Mesodermal cell (in vitro differentiated cells): ENCODE results near the gene PLXND1.
A peak's percentile ranks its signal among the peaks of the same experiment; 100 is the strongest.

Experiments used
- H3K27ac ChIP-seq: 2 replicates; pipeline ENCODE4 v1.7.0; 2013; ENCODE audit warnings: mild to moderate bottlenecking, low read depth, low read length, moderate library complexity; ENCODE audit not compliant: severe bottlenecking
- H3K36me3 ChIP-seq: 2 replicates; pipeline ENCODE4 v1.7.1; 2013; ENCODE audit warnings: mild to moderate bottlenecking, low read length, moderate library complexity; ENCODE audit not compliant: control insufficient read depth, insufficient read depth
- H3K4me1 ChIP-seq: one replicate; pipeline ENCODE4 v1.7.1; 2013; ENCODE audit warnings: mild to moderate bottlenecking, low read length; ENCODE audit not compliant: insufficient read depth, control insufficient read depth, poor library complexity, severe bottlenecking
- H3K4me3 ChIP-seq: 2 replicates; pipeline ENCODE4 v1.7.0; 2013; ENCODE audit warnings: low read length, control low read depth, mild to moderate bottlenecking; ENCODE audit not compliant: insufficient read depth, poor library complexity, severe bottlenecking; ENCODE audit errors: extremely low read depth
- H3K9me3 ChIP-seq: 2 replicates; pipeline ENCODE4 v1.7.1; 2013; ENCODE audit warnings: mild to moderate bottlenecking, low read length, moderate library complexity; ENCODE audit not compliant: control insufficient read depth
- WGBS, 2 experiments: methylation state at CpG; one replicate each; pipeline ENCODE4 v1.1.5; 2013; ENCODE audit warnings: missing lambda C conversion rate in 2 of 2; ENCODE audit not compliant: insufficient coverage in 2 of 2; 5-methylcytosine and 5-hydroxymethylcytosine counted together

Gene PLXND1

GRCh38 chr3:129592381-129593131 lies 13.9 kb downstream of the PLXND1 start:
- 15% methylated on average over 13 to 15 of the region's 26 CpGs for WGBS, 2 experiments
- Histone ChIP-seq H3K9me3 (no peaks in the 10 kb centered on the region), H3K4me3 (no peak overlapping the region), H3K27ac (peak overlapping the region; percentile 71), H3K4me1 (peaks cover 81% of the 10 kb centered on the region), H3K36me3 (peaks cover 49% of the 10 kb centered on the region)

GRCh38 chr3:129591932-129592331 lies 14.5 kb downstream of the PLXND1 start:
- Histone ChIP-seq H3K4me3 (no peak overlapping the region), H3K36me3 (peaks cover 51% of the 10 kb centered on the region), H3K9me3 (no peaks in the 10 kb centered on the region), H3K4me1 (peaks cover 76% of the 10 kb centered on the region), H3K27ac (peak overlapping the region; percentile 0)
- WGBS, 2 experiments = 44 to 68% methylated on average over 1 to 5 of the region's 8 CpGs

GRCh38 chr3:129590215-129590614 lies 16.3 kb downstream of the PLXND1 start:
- H3K4me1 ChIP-seq = peaks cover 62% of the 10 kb centered on the region
- no peak overlapping the region for H3K27ac ChIP-seq
- no peaks in the 10 kb centered on the region for H3K9me3 ChIP-seq
- 96 to 99% methylated on average over 7 of the region's 8 CpGs for WGBS, 2 experiments
- peaks cover 67% of the 10 kb centered on the region for H3K36me3 ChIP-seq
- no peak overlapping the region for H3K4me3 ChIP-seq

- H3K27ac ChIP-seq = no peak overlapping the region
- 90 to 100% methylated on average over 4 to 9 of the region's 10 CpGs for WGBS, 2 experiments
- peaks cover 41% of the 10 kb centered on the region for H3K4me1 ChIP-seq
- no peaks in the 10 kb centered on the region for H3K9me3 ChIP-seq
- peaks cover 85% of the 10 kb centered on the region for H3K36me3 ChIP-seq
- no peak overlapping the region for H3K4me3 ChIP-seq
Measured at GRCh38 chr3:129587566-129588210, 18.8 kb downstream of the PLXND1 start.

GRCh38 chr3:129586746-129587430 lies 19.6 kb downstream of the PLXND1 start:
- H3K9me3 ChIP-seq = no peaks in the 10 kb centered on the region
- peak overlapping the region; percentile 41 for H3K27ac ChIP-seq
- H3K4me3 ChIP-seq = no peak overlapping the region
- peaks cover 33% of the 10 kb centered on the region for H3K4me1 ChIP-seq
- WGBS, 2 experiments = 93 to 96% methylated on average over 16 to 17 of the region's 17 CpGs
- H3K36me3 ChIP-seq = peaks cover 93% of the 10 kb centered on the region

- 98% methylated on average over 20 to 26 of the region's 27 CpGs for WGBS, 2 experiments
- Histone ChIP-seq H3K4me3 (no peak overlapping the region), H3K27ac (no peak overlapping the region), H3K9me3 (no peaks in the 10 kb centered on the region), H3K36me3 (peaks cover 96% of the 10 kb centered on the region), H3K4me1 (peaks cover 28% of the 10 kb centered on the region)
Measured at GRCh38 chr3:129585949-129586657, 20.4 kb downstream of the PLXND1 start.

GRCh38 chr3:129584631-129585030 lies 21.8 kb downstream of the PLXND1 start:
- peaks cover 94% of the 10 kb centered on the region for H3K36me3 ChIP-seq

GRCh38 chr3:129583289-129583688 lies 23.2 kb downstream of the PLXND1 start:
- Histone ChIP-seq H3K36me3 (peaks cover 92% of the 10 kb centered on the region), H3K4me3 (no peak overlapping the region), H3K4me1 (peaks cover 7% of the 10 kb centered on the region), H3K9me3 (no peaks in the 10 kb centered on the region), H3K27ac (no peak overlapping the region)
- 93 to 96% methylated on average over 8 to 9 of the region's 9 CpGs for WGBS, 2 experiments

More at GRCh38 chr3:129584631-129585030, 21.8 kb downstream of the PLXND1 start:
- no peak overlapping the region for H3K4me3 ChIP-seq
- H3K27ac ChIP-seq = no peak overlapping the region
- no peaks in the 10 kb centered on the region for H3K9me3 ChIP-seq
- peaks cover 13% of the 10 kb centered on the region for H3K4me1 ChIP-seq
- WGBS, 2 experiments = 100% methylated on average over 3 of the region's 3 CpGs

GRCh38 chr3:129582799-129583198 lies 23.7 kb downstream of the PLXND1 start:
- H3K27ac ChIP-seq = no peak overlapping the region
- H3K4me1 ChIP-seq = peaks cover 3% of the 10 kb centered on the region
- H3K9me3 ChIP-seq = no peaks in the 10 kb centered on the region
- WGBS, 2 experiments = 100% methylated on average over 4 to 5 of the region's 5 CpGs
- H3K36me3 ChIP-seq = peaks cover 92% of the 10 kb centered on the region
- H3K4me3 ChIP-seq = no peak overlapping the region

GRCh38 chr3:129581623-129582022 lies 24.9 kb downstream of the PLXND1 start:
- Histone ChIP-seq H3K4me1 (no peaks in the 10 kb centered on the region), H3K9me3 (no peaks in the 10 kb centered on the region), H3K36me3 (peaks cover 90% of the 10 kb centered on the region), H3K4me3 (no peak overlapping the region), H3K27ac (no peak overlapping the region)
- WGBS, 2 experiments = 95 to 99% methylated on average over 8 of the region's 8 CpGs
